Peyer's patch (tissue), 4 donors: ENCODE results near the gene ETV6. TPM values are rescaled to one million over a fixed set of nuclear protein-coding genes. Genes with fewer than 3 reads are reported as not detected.

Experiments
- DNase-seq, 3 donors: peaks; one replicate each; pipeline ENCODE4 v3.0.0-alpha.2; 2017 to 2019
- H3K27ac ChIP-seq, 4 donors: fragments of 200-600 bp; sonication (generic); one replicate each; pipeline ENCODE4 v1.5.1; 2016 to 2019
- H3K27me3 ChIP-seq, 2 donors: fragments of 200-600 bp; sonication (generic); one replicate each; pipeline ENCODE4 v1.5.1; 2019
- H3K36me3 ChIP-seq, 3 donors: fragments of 200-600 bp; sonication (generic); one replicate each; pipeline ENCODE4 v1.5.1; 2016 to 2019
- H3K4me1 ChIP-seq, 4 donors: fragments of 200-600 bp; sonication (generic); one replicate each; pipeline ENCODE4 v1.5.1; 2016 to 2019
- H3K4me3 ChIP-seq, 4 donors: fragments of 200-600 bp; sonication (generic); 1 replicate in 3 of 4; 2 replicates in 1 of 4; pipeline ENCODE4 v1.5.1; 2016 to 2019; ENCODE audit warnings: mild to moderate bottlenecking in 1 of 4
- H3K9me3 ChIP-seq, 4 donors: fragments of 200-600 bp; sonication (generic); one replicate each; pipeline ENCODE4 v1.5.1; 2016 to 2019; ENCODE audit warnings: mild to moderate bottlenecking in 1 of 4
- CTCF ChIP-seq, 6 experiments: fragments of 450-650 bp in 4 of 6; fragments of 200-600 bp in 2 of 6; sonication (generic) in 1 of 6; IDR thresholded peaks; one replicate each; pipeline ENCODE4 v1.5.1; 2017 to 2019; ENCODE audit warnings: antibody characterized with exemption in 6 of 6, mild to moderate bottlenecking in 3 of 6, moderate library complexity in 1 of 6
- POLR2A ChIP-seq, 2 donors: fragments of 450-650 bp; IDR thresholded peaks; one replicate each; pipeline ENCODE4 v1.5.1; 2017; ENCODE audit warnings: antibody characterized with exemption in 2 of 2, mild to moderate bottlenecking in 2 of 2, moderate library complexity in 2 of 2
- total RNA-seq, 4 donors: library from RNA; depleted of rRNA; stranded (reverse); fragments of >200 nt; gene quantifications; one replicate each; pipeline ENCODE4 v1.1.0, GENCODE V29; 2016

Gene ETV6
- total RNA-seq, 4 donors from 2014 or later, result 35.4 to 49.5 (median 42.2) TPM

- DNase-seq, result peak; percentile 59 to 81 (median 79)
- H3K4me1 ChIP-seq, result peaks cover 0 to 14% (median 6%) of the 10 kb centered on the region in 4 donors
- TF ChIP-seq POLR2A (IDR thresholded peaks at IDR 0.05) (peak in 1 of 2 donors; percentile 54), CTCF (IDR thresholded peaks at IDR 0.05) (no peak)
These were observed 711 bp upstream of the ETV6 start for GRCh38 chr12:11648514-11649412.

GRCh38 chr12:11650286-11651281, 1.1 kb downstream of the ETV6 start:
- no peaks in the 10 kb centered on the region for H3K27me3 ChIP-seq
- peaks cover 0 to 14% (median 11%) of the 10 kb centered on the region in 4 donors for H3K4me1 ChIP-seq
- DNase-seq, result peak in 1 of 3 donors; percentile 71
- H3K36me3 ChIP-seq, result no peaks in the 10 kb centered on the region
- H3K27ac ChIP-seq, result peak overlapping the region; percentile 92 to 99 (median 96)
- TF ChIP-seq POLR2A (IDR thresholded peaks at IDR 0.05) (peak in 1 of 2 donors; percentile 10), CTCF (IDR thresholded peaks at IDR 0.05) (peak in 1 of 6 experiments; percentile 6)
- no peaks in the 10 kb centered on the region for H3K9me3 ChIP-seq
- H3K4me3 ChIP-seq, result peak overlapping the region; percentile 74 to 94 (median 86)

More at GRCh38 chr12:11648514-11649412, 711 bp upstream of the ETV6 start:
- no peaks in the 10 kb centered on the region for H3K36me3 ChIP-seq
- H3K27ac ChIP-seq, result peak overlapping the region; percentile 92 to 99 (median 96)
- H3K27me3 ChIP-seq, result no peaks in the 10 kb centered on the region
- H3K4me3 ChIP-seq, result peak overlapping the region; percentile 74 to 94 (median 86)
- no peaks in the 10 kb centered on the region for H3K9me3 ChIP-seq

GRCh38 chr12:11651381-11651780, 1.9 kb downstream of the ETV6 start:
- Histone ChIP-seq H3K4me1 (peaks cover 0 to 14% (median 11%) of the 10 kb centered on the region in 4 donors), H3K27me3 (no peaks in the 10 kb centered on the region), H3K4me3 (peak overlapping the region; percentile 74 to 94 (median 86)), H3K9me3 (no peaks in the 10 kb centered on the region), H3K27ac (peak overlapping the region; percentile 67 to 98 (median 92)), H3K36me3 (no peaks in the 10 kb centered on the region)
- DNase-seq, result peak in 1 of 3 donors; percentile 43
- TF ChIP-seq POLR2A (IDR thresholded peaks at IDR 0.05) (no peak), CTCF (IDR thresholded peaks at IDR 0.05) (no peak)

- H3K4me3 ChIP-seq, result peak overlapping the region; percentile 74 to 94 (median 86)
- no peaks in the 10 kb centered on the region for H3K9me3 ChIP-seq
- H3K4me1 ChIP-seq, result peaks cover 0 to 14% (median 11%) of the 10 kb centered on the region in 4 donors
- H3K36me3 ChIP-seq, result no peaks in the 10 kb centered on the region
- no peak for DNase-seq
- peak overlapping the region; percentile 41 to 98 (median 92) for H3K27ac ChIP-seq
- TF ChIP-seq CTCF (IDR thresholded peaks at IDR 0.05) (no peak), POLR2A (IDR thresholded peaks at IDR 0.05) (no peak)
- no peaks in the 10 kb centered on the region for H3K27me3 ChIP-seq
These were observed 2.3 kb downstream of the ETV6 start for GRCh38 chr12:11651785-11652184.
